Thymus (tissue), 11 donors: ENCODE results near the gene IL1RAPL1. TPM values are rescaled to one million over a fixed set of nuclear protein-coding genes. Genes with fewer than 3 reads are reported as not detected.
A peak's percentile ranks its signal among the peaks of the same experiment; 100 is the strongest.

Experiments
- DNase-seq, 9 donors: peaks; one replicate each; pipeline ENCODE4 v3.0.0-alpha.2; 2013; ENCODE audit warnings: low spot score in 9 of 9, low read depth in 6 of 9, missing footprints in 1 of 9
- H3K27ac ChIP-seq, 2 donors: one replicate each; pipeline ENCODE4 v1.5.1; 2013; ENCODE audit warnings: control low read depth in 1 of 2, low read depth in 1 of 2, low read length in 1 of 2, mild to moderate bottlenecking in 1 of 2, moderate library complexity in 1 of 2
- H3K27me3 ChIP-seq, 2 donors: one replicate each; pipeline ENCODE4 v1.5.1; 2013; ENCODE audit warnings: low read length in 1 of 2; ENCODE audit not compliant: control insufficient read depth in 2 of 2, insufficient read depth in 1 of 2
- H3K36me3 ChIP-seq, 2 donors: one replicate each; pipeline ENCODE4 v1.5.1; 2013; ENCODE audit warnings: low read length in 1 of 2, mild to moderate bottlenecking in 1 of 2, moderate library complexity in 1 of 2; ENCODE audit not compliant: control insufficient read depth in 2 of 2, insufficient read depth in 2 of 2
- H3K4me1 ChIP-seq, 2 donors: one replicate each; pipeline ENCODE4 v1.5.1; 2013; ENCODE audit warnings: low read length in 2 of 2; ENCODE audit not compliant: control insufficient read depth in 2 of 2, insufficient read depth in 2 of 2
- H3K4me3 ChIP-seq, 2 donors: one replicate each; pipeline ENCODE4 v1.5.1; 2013; ENCODE audit warnings: low read length in 2 of 2, control low read depth in 1 of 2, mild to moderate bottlenecking in 1 of 2
- H3K9me3 ChIP-seq, 2 donors: one replicate each; pipeline ENCODE4 v1.5.1; 2013; ENCODE audit warnings: low read length in 1 of 2, mild to moderate bottlenecking in 1 of 2; ENCODE audit not compliant: control insufficient read depth in 2 of 2, insufficient read depth in 1 of 2
- WGBS: extraction: QIAGEN DNeasy Blood & Tissue Kit; methylation state at CpG from one replicate; pipeline ENCODE4 v1.1.7; 2013; 5-methylcytosine and 5-hydroxymethylcytosine counted together
- polyA plus RNA-seq: library from polyadenylated mRNA; stranded (reverse); fragments of 200-250 nt; gene quantifications from one replicate; pipeline ENCODE4 v1.2.3, GENCODE V29; 2013
- total RNA-seq: library from RNA; stranded (reverse); fragments of 120-200 nt; gene quantifications from one replicate; pipeline ENCODE4 v1.2.4, GENCODE V29; 2013
- donor health status: healthy.

The IL1RAPL1 gene
- total and polyA plus RNA-seq, 2 donors, result 0.02 to 0.33 TPM

DNA sequence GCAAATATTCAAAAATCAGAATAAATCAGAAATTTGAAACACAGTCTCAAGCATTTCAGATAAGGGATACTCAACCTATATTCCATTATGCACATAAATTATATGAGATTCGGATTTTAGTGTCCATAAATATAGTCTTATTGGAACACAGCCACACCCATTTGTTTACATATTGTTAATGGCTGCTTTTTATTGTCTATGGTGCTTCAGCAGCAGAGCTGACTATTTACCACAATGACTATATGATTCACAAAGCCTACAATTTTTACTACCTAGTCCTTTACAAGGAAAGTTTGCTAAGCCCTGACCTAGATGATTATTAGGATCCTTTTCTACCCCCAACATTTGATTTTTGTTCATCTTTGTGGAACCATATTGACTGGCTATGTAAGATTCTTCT lies 63.9 kb downstream of the IL1RAPL1 start:
- no peak overlapping the region for H3K4me3 ChIP-seq
- DNase-seq, result no peak
- 88% methylated on average over 1 of the region's 1 CpG for WGBS
- H3K27me3 ChIP-seq, result no peaks in the 10 kb centered on the region
- no peak overlapping the region for H3K27ac ChIP-seq
- no peaks in the 10 kb centered on the region for H3K4me1 ChIP-seq
- H3K9me3 ChIP-seq, result no peaks in the 10 kb centered on the region
- no peaks in the 10 kb centered on the region for H3K36me3 ChIP-seq

DNA sequence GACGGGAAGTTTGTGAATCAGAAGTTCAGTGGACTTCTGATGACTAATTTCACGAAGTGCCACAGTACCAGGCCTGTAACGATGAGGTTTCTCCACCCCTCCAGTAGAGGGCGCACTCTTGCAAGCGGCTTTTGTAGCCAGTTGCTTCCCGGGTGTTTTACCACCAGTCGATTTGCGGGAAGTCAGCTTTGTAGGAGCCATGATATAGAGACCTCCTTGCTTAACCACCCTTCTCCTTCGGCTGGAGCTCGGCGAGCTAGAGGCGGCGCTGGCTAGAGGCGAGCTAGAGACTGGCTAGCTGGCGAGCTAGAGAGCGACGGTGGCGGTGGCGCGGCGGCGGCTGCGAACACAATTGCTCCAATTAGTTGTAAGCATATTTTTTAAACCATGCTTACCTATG lies 72.0 kb downstream of the IL1RAPL1 start:
- Histone ChIP-seq H3K36me3 (no peaks in the 10 kb centered on the region), H3K4me3 (no peak overlapping the region), H3K4me1 (no peaks in the 10 kb centered on the region), H3K27ac (no peak overlapping the region), H3K9me3 (no peaks in the 10 kb centered on the region), H3K27me3 (no peaks in the 10 kb centered on the region)
- peak in 1 of 9 donors; percentile 9 for DNase-seq
- 85% methylated on average over 23 of the region's 23 CpGs for WGBS

DNA sequence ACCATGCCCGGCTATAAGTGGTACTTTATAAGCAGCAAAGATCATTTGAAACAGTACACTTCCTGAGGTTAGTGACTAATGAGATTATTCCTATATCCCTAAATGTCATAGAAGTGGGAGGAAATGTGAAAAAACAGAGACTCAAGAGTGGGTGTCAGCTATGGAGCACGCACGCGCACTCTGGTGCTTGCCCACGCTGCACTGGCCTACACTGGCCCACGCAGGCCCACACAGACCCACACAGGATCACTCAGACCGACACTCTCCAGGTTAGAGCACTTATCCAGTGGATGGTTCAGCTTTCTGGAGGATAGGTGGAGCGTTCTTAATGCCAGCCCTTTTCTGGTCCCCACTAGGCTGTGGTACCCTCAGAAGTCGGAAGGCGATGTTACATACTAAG lies 78.5 kb downstream of the IL1RAPL1 start:
- Histone ChIP-seq H3K27me3 (no peaks in the 10 kb centered on the region), H3K36me3 (no peaks in the 10 kb centered on the region), H3K27ac (no peak overlapping the region), H3K9me3 (no peaks in the 10 kb centered on the region), H3K4me3 (no peak overlapping the region), H3K4me1 (no peaks in the 10 kb centered on the region)
- DNase-seq, result no peak
- WGBS, result 94% methylated on average over 10 of the region's 10 CpGs

- WGBS, result 97% methylated on average over 13 of the region's 13 CpGs
- no peak for DNase-seq
- H3K27me3 ChIP-seq, result no peaks in the 10 kb centered on the region
- H3K9me3 ChIP-seq, result no peaks in the 10 kb centered on the region
- H3K4me3 ChIP-seq, result no peak overlapping the region
- no peaks in the 10 kb centered on the region for H3K36me3 ChIP-seq
- no peaks in the 10 kb centered on the region for H3K4me1 ChIP-seq
- H3K27ac ChIP-seq, result no peak overlapping the region
Observed at GRCh38 chrX:28668303-28668702, 81.1 kb downstream of the IL1RAPL1 start.

- no peaks in the 10 kb centered on the region for H3K27me3 ChIP-seq
- WGBS, result 80% methylated on average over 4 of the region's 4 CpGs
- H3K4me3 ChIP-seq, result no peak overlapping the region
- DNase-seq, result no peak
- no peaks in the 10 kb centered on the region for H3K9me3 ChIP-seq
- no peaks in the 10 kb centered on the region for H3K36me3 ChIP-seq
- H3K4me1 ChIP-seq, result no peaks in the 10 kb centered on the region
- no peak overlapping the region for H3K27ac ChIP-seq
Observed at GRCh38 chrX:28668957-28669356, 81.7 kb downstream of the IL1RAPL1 start.

- 82% methylated on average over 2 of the region's 2 CpGs for WGBS
- Histone ChIP-seq H3K9me3 (no peaks in the 10 kb centered on the region), H3K27me3 (no peaks in the 10 kb centered on the region), H3K4me1 (no peaks in the 10 kb centered on the region), H3K27ac (no peak overlapping the region), H3K36me3 (no peaks in the 10 kb centered on the region), H3K4me3 (no peak overlapping the region)
- DNase-seq, result no peak
Observed at GRCh38 chrX:28670074-28670473, 82.8 kb downstream of the IL1RAPL1 start.

GRCh38 chrX:28675173-28675572 lies 87.9 kb downstream of the IL1RAPL1 start:
- 0% methylated on average over 1 of the region's 1 CpG for WGBS
- no peaks in the 10 kb centered on the region for H3K36me3 ChIP-seq
- no peak for DNase-seq

GRCh38 chrX:28693101-28693500 lies 105.9 kb downstream of the IL1RAPL1 start:
- H3K27ac ChIP-seq, result no peak overlapping the region
- H3K4me3 ChIP-seq, result no peak overlapping the region
- no peaks in the 10 kb centered on the region for H3K36me3 ChIP-seq
- DNase-seq, result no peak
- no peaks in the 10 kb centered on the region for H3K9me3 ChIP-seq
- H3K4me1 ChIP-seq, result no peaks in the 10 kb centered on the region
- no peaks in the 10 kb centered on the region for H3K27me3 ChIP-seq
- WGBS, result 94% methylated on average over 1 of the region's 1 CpG

More at GRCh38 chrX:28675173-28675572, 87.9 kb downstream of the IL1RAPL1 start:
- Histone ChIP-seq H3K27me3 (no peaks in the 10 kb centered on the region), H3K9me3 (no peaks in the 10 kb centered on the region), H3K4me3 (no peak overlapping the region), H3K4me1 (no peaks in the 10 kb centered on the region), H3K27ac (no peak overlapping the region)

DNA sequence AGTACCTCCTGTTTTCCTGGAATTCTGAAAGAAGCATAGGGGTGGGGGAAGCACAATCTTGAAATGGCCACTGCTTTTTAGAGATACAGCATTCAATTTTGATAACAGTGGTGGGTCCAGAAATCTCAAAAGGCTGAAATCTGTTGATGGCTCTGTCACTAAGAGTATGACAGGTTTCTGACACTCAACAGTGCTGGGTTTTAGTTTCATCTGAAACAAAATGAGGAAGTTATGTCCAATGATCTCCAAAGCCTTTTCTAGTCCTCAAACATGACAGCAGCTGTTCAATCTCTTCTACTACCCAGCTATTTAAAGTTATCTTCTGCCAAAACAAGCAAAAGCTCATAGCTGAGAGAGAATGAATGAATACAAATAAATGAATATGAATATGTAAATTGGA lies 110.5 kb downstream of the IL1RAPL1 start:
- DNase-seq, result no peak
- no peaks in the 10 kb centered on the region for H3K36me3 ChIP-seq

GRCh38 chrX:28701222-28701621 lies 114.0 kb downstream of the IL1RAPL1 start:
- DNase-seq, result no peak
- H3K27ac ChIP-seq, result no peak overlapping the region
- no peaks in the 10 kb centered on the region for H3K9me3 ChIP-seq
- no peaks in the 10 kb centered on the region for H3K36me3 ChIP-seq
- 95% methylated on average over 1 of the region's 1 CpG for WGBS
- no peak overlapping the region for H3K4me3 ChIP-seq
- H3K27me3 ChIP-seq, result no peaks in the 10 kb centered on the region
- no peaks in the 10 kb centered on the region for H3K4me1 ChIP-seq

More for the DNA sequence above, 110.5 kb downstream of the IL1RAPL1 start:
- no peak overlapping the region for H3K4me3 ChIP-seq
- no peaks in the 10 kb centered on the region for H3K27me3 ChIP-seq
- no peak overlapping the region for H3K27ac ChIP-seq
- H3K9me3 ChIP-seq, result no peaks in the 10 kb centered on the region
- H3K4me1 ChIP-seq, result no peaks in the 10 kb centered on the region
